Left hindlimb (tissue), 1 donor: ENCODE measurements around the gene ARMS2.

ENCODE experiments used
- DNase-seq: peaks from one replicate; pipeline ENCODE4 v3.0.0-alpha.2; 2018

Gene ARMS2

DNA sequence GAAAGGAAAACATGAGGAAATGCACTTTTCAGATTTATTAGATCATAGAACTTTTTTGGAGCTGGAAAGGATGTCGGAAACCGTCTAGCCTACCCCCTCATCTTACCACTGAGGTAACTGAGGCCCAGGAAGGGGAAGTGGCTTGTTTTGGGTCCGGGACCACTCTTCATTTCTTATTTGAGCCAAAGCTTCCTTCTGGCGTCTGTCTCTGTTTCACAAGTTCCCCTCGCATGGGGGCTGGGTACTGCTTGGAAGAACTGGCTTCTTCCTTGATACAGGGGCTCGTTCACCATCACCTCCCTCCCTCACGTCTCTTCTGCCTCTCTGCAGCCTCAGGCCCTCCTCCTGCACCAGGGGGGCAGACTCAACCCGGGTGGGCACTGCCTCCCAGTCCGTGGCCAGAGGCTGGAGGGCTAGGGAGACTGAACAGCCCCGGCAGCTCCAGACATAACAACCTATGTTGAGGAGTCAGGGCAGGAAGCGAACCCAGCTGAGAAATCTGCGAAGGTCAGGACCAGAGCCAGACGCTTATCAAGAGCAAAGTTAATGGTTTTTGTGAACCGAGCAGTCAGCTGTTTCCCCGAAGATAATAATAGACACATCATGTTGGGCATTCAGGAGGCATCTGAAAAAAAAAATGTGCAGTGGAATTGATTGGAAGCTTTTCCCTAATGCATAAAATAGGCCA lies 19.8 kb downstream of the ARMS2 start:
- no peak for DNase-seq

DNA sequence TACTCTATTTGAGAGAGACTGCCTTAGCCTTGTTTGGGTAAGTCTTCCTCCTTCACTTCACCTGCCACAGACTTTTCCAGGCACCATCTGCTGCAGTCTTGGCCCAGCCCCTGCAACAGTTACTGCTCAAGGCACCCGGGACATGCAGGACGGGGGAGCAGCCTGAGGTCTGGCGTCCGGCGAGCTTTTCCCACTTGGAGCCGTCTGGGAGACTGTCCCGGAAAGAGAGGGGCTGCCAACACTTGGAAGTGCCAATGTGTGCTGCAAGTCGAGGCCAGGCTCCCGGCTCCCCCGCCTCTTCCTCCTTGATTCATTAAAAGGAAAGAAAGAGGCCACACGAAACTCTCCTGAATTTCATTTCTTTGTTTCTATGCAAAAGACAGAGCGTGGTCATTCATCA lies 20.6 kb downstream of the ARMS2 start:
- DNase-seq = peak; percentile 87

DNA sequence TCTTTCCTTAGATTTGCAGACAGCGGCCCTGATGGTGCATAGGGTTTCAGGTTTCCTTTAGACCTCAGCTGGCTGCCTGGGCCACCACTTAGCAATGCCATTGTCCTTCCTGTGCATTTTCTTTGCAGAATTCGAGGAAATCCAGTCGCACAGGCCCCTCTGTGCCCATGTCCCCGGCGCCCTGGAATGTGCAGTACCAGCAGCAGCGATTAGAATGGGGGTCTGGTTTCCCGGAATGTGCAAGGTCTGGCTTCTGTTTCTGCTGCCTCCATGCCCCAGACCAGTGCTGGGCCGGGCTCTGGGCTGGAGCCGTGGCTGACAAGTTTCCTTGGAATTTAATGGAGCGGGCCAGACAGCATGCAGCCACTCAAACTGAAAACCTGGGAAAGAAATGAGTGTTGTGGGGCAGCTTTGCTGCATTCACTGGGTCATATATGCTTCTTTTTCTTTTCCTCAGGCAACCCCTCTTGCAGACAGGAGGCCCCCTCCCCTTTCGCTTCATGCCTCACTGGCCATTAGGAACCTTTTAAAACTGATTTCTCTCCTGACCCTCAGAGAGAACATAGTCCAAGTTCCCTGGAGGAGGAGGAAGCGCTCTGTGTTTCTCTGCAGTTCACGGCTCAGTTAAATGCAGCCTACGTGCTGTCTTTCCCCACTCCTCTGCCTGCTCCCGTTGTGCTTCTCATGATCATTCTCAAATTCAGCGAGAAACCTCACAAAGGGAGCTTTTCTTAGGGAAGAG lies 21.3 kb downstream of the ARMS2 start:
- no peak for DNase-seq

DNA sequence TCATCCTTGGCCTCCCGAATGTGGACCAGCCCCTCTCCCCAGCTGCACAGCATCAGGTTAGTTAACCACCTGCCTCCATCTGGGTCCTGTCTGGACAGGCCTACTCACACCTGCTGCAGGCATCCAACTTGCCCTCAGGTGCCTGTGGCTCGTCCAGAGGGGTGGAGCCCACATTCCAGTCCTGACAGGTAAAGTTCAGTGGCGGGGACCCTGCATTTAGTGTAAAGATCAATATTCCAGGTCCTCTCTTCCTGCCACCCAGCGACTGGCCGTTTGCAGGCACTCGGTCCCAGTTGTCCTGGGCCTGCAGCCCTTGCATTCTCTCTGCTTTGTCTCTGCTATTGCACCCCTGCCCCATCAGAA lies 21.9 kb downstream of the ARMS2 start:
- DNase-seq = no peak

DNA sequence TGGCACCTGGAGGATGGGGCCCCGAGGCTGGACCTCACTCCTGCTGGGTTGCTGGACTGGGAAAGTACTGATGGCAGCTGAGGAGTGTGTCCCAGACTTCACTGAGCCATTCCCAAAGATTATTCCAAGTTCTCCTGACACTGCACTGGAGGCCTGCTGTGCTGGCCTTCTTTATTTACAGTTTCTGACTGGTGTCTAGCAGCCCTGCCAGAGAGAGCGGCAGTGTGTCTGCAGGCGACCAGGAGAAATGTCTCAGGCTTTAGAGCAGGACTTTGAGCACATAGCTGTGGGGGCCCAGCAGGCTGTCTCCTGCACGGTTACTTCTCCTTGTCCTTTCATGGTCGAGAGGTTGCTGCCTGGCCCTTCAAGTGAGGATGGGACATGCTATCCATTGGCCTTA lies 23.0 kb downstream of the ARMS2 start:
- no peak for DNase-seq

DNA sequence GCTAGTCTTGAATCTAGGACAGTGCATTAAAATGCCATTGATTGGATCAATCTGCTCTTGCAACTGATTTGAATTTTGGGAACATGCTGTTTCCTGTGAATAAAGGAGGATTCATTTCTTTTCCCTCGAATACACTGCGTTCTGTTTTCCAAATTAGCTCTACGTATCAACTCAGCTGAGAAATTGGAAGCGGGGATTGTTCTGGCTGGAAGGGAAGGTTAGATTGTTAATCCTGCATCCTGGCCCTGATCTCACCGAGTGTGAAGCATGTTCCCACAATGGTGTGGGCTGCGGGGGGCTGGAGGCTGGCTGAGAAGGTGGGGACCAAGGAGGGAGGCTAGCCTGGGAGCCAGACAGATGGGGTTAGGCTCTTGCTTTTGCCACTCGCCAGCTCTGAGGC lies 24.5 kb downstream of the ARMS2 start:
- no peak for DNase-seq

DNA sequence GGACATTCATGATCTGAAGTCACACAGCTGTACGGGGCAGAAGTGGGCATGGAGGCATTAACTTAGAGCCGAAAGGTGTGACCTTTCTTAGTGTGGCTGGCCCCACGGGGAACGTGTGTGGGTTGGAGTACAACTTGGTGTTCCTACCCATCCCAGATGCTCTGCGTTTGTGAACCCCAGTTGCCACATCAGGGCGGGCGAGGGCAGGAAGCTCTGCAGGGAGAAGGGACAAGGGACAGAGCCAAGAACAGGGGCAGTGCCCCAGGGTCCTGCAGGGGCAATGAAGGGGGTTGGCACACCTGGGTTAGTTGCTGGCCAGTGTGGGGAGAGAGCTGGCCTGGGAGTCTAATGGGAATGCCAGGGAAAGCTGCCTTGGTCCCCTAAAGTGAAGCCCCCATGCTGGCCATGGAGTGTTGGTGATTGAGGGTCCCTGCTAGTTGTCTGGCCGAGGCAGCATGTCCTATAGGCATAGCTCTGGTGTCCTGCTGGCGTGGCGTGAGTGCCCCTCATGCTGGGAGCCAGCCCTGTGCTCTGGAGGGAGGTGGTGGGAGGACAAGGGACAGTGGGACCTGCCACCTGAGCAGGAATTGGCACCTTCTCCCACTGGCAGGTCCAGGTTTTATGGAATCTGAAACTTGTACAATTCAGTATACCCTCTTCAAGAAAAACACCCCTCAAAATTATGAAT lies 25.8 kb downstream of the ARMS2 start:
- DNase-seq = no peak

DNA sequence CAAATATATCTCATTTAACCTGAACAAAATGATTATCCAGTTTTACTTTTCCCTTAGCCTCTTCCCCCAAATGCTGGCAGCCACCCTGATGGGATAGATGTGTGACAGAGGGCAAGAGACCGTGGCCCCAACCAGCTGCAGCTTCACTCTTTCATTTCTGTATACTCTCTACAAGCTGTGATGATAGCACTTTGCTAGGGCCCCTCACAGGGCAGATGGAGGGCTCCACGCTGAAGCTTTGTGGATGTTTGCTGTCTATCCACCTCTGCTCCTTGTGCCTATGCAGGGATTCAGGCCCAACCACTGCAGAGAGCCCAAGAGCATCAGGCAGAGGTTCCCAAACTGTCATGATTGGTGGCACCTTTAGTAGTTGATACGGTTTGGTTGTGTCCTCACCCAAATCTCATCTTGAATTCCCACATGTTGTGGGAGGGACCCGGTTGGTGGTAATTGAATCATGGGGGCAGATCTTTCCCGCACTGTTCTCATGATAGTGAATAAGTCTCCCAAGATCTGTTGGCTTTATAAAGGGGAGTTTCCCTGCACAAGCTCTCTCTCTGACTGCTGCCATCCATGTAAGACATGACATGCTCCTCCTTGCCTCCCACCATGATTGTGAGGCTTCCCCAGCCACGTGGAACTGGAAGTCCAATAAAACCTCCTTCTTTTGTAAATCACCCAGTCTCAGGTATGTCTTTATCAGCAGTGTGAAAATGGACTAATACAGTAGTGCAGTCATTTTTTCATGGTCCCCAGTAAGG lies 27.0 kb downstream of the ARMS2 start:
- no peak for DNase-seq

DNA sequence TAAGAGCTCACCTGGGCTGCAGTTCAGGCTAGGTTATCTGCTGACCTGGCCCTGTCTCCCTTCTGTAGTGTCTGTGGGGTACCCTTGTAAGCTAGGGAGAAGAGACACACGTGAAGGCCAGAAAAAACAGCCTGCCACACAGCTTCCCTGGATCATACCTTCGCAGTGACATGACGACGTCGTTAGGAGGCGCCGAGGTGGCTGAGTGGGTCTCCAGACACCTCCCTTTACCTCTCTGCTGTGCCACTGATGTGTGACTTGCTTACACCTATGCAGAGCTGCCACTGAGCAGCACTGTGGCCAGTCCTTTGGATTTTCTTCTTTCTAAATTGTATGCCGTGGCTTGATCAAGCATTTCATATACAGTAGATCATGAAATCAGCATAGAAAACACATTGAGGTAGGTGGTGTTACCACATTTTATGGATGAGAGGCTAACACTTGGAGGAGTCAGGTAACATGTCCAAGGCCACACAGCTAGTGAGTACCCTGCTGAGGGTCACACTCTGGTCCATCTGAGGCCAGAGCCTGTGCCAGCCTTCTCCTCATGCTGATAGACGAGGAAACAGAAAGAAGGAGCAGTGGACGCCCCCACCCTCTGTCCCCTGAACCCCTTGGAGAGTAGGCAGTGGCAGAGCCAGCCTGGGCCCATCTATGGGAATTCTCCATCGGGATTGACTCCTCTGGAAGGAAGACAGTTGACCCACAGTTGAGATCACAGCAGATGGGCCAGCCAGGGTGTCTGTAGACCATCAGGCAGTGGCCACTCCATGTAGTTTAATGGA lies 30.0 kb downstream of the ARMS2 start:
- DNase-seq = no peak

DNA sequence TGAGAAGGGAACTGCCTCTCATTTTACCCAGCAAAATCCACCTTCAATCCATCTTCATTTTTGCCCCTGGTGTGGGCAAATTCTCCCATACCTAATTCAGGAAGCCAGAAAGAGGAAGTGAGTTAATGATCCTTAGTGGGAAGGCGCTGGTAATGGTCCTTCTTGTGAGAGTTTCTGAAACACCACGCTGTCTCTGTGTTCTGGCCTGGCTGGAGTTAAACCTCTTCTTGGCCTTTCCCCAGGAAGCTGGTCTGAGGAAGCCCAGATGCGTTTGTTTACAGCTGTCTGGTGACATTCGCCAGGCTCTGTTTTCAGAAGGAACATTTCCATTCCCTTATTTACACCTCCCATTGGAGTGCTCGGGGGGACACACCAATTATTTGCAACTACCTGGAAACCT lies 31.2 kb downstream of the ARMS2 start:
- no peak for DNase-seq

DNA sequence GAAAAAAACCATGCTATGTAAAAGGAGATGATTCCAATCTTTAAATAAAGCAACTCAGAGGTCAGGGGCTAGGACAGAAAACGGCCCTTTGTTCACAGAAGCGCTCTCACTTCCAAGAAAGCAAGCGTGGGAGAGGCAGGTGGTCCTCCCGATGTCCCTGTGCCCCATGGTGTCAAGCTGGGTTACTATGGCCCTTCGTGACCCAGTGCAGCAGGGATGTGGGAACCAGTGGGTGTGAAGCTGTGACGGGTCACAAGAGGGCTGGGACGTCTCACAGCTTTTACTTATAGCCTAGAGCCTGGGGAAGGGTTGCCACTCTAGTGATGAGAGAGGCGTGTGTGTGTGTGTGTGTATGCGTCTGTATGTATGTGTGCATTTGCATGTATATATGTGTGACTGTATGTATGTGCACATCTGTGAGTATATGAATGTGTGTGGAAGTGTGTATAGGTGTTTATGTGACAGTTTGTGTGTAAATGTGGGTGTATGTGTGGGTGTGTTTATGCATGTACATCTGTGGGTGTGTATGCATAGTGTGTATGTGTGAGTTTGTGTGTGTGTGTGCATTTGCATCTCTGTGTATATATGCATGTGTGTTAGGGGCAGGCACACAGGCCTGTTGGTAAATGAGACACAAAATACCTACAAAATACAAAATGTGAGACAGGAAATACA lies 32.1 kb downstream of the ARMS2 start:
- DNase-seq = no peak

DNA sequence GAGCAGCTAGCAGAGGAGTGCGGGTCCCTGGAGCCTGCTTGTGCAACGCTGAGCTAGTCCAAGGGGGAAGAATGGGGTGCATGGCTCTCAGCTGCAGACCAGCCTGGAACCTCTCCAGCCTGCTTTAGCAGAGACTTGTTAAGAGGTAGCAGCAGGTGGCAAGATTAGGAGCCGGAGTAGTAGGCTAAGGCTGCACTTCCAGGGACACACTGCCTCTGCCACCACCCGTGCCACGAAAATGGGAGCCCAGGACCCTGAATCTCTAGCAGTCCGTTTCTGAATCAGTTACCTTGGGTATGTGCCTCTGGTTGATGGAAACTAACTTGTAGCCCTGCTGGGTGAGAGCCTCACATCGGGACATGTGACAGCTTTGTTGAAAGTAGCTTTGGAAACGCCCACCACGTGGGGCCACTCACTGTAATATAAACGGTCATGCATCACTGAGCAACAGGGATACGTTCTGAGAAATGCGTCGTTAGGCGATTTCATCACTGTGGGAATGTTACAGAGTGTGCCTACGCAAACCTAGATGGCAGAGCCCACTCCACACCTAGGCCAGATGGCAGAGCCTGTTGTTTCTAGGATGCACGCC lies 32.8 kb downstream of the ARMS2 start:
- no peak for DNase-seq

DNA sequence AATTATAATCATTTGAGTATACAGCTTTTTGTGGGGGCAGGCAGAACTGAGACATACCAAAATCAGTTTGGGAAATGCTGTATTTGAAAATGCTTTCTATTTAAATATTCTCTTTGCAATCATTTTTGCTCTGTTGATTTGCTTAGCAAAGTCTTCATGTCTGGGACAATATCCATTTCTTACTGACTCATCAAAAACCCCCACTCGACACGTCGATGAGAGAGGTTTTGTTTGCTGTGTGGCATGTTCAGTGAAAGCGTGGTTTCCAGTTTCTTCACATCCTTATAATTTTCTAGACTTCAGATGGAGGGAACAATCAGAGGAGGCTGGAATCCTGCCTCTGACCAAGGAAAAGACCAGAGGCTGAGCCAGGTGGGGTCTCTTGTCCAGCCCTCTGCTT lies 35.8 kb downstream of the ARMS2 start:
- no peak for DNase-seq

DNA sequence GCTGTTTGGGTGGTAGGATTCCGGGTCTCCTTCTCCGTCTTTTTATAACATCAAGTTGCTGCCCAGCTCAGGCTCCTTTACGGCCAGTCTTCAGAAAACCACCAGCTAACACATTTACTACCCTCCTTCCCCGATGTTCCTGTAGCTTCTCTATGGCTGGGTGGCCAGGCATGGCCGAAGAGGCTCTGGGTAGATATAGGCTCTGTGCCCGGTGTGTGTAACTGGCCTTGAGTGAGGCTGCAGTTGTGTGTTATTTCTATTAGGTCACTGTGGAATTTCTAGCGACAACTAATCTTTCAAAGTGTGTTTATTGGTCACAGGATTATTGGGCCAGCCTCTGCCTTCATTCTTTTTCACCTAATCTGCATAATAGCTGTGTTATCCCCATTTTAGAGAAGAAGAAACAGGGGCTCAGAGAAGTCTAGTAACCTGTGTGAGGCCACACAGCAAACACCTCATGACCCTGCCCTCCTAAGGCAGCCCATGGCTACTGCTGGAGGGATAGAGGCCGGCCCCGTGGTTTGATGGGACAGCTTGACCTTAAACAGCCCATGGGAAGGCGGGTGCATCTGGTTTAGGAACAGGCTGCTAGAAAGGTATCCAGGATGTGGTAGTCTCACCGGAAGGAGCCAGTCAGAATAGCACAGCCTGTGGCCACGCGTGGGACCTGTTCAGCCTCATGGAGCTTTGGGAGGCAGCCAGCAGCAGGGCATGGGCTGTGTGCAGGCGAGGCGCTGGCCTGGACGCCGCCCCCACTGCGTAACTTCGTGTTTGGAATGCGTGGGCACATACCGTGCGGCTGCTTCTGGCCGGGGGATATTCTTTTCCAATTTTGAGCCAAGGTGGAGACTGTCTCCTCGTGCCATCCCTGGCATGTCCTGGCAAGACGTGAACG lies 36.6 kb downstream of the ARMS2 start:
- DNase-seq = no peak

DNA sequence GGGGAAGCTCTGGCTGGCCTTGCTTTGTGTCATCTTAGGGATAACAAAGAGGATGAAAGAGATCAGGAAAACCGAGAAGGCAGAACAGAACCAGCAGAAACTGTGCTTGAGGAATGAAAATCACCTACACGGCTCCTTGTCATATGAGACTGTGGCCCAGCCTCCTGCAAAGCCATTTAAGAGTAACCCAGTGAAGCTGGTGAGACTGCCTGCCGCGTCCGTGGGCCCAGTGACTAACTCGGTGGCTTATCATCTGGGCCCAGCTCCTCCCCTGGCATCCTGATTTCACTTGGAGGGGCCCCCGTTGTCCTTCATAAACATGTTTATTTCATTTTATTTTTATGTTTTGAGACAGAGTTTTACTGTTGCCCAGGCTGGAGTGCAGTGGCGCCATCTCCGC lies 37.6 kb downstream of the ARMS2 start:
- DNase-seq = no peak

DNA sequence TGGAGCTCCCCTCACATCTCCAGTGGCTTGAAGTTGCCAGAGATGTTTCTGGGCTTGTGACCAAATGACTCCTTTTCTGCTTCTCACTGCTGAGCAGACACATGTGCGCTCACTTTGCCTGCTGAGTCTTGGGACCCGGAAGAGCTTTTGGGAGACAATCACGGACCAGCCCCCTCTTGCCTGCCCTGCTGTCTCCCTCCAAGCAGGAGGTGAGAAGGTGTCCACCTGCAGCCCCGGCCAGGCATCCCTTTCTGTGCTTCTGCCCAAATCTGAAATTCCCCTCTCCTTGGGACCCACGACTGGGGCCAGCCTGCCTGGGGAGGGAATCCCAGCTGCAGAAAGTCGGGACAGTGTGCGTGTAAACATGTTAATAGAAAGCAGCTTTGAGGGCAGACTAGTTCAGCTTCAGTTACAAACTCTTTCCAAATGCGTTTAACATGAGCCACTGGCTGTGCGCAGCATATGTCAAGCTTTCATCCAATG lies 38.6 kb downstream of the ARMS2 start:
- DNase-seq = peak; percentile 81

DNA sequence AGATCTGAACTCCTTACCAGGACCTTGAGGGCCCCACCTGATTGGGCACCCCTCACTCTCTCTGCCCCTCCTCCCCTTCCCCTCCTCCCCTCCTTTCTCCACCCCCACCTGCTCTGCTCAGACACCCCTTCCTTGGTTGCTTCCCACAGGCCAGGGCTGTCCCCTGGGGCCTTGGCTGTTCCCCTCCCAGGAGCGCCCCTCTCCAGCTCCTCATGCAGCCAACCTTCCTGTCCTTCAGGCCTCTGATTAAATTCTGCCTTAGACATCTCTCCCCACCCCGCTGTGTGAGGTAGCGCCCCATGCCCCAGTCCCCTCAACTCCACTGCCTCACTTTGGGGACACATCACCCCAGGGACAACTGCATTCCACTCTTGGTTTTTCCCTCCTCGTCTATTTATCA lies 39.3 kb downstream of the ARMS2 start:
- DNase-seq = no peak

DNA sequence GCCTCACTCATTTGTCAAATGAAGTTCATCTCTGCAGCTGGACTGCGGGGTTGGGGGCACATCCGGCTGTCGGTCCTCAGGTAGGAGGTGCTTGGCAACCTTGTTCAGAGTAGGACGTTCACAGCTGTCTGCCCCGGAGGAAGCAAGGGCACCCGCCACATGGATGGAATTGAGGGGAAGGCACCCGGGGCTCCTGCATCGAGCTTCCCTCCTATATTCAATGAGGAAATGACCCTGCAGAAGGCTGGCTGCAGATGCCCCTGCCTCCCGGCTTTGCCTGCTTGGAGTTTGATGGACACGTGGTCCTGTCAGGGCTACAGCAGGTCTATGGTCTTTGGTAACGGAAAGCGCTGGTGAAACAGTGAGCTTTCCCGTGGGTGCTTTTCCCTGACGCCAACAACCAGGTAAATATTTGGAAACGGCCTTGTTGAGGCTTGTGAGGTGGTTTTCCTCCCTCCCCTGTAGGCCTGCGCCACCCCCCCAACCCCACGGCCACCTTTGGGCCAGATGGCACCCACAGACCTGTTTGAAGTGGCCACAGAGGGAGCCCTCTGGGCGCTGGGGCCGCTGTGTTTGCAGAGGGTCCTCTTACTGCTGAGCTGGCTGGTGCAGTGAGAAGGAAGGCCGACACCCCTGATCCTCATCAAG lies 39.8 kb downstream of the ARMS2 start:
- DNase-seq = no peak

DNA sequence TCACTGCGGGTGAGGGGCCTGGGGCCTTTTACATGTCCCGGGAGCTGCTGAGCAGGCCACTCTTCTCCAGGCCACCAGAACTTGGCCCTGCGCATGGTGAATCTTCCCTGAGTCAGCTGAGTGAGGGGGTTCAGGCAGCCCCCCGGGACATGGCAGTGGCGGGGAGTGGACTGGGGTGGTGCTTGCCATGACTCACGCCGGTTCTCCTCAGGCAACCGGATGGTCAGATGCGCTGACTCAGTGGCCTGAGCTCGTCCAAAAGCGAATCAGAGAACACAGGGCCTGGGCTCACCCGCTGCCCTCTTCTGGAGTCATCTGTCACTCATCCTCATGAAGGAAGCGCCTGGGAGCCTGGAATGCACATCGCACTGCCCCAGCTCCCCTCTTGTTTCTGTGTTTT lies 40.4 kb downstream of the ARMS2 start:
- no peak for DNase-seq
